HG03064 (cell line): ENCODE results near the gene TIRAP.

Experiments used
- ATAC-seq: cut with Tn5 transposase; IDR thresholded peaks from one replicate; pipeline ENCODE4 v1.9.1; 2021; ENCODE audit warnings: low read depth; ENCODE audit not compliant: unreplicated experiment

TIRAP gene

GRCh38 chr11:126339073-126339862 is 56.4 kb downstream of the TIRAP start:
- no peak for ATAC-seq

GRCh38 chr11:126339863-126340434 is 57.1 kb downstream of the TIRAP start:
- ATAC-seq: no peak

- ATAC-seq: no peak
These were observed 58.2 kb downstream of the TIRAP start for GRCh38 chr11:126340960-126341606.

- ATAC-seq: no peak
These were observed 58.9 kb downstream of the TIRAP start for GRCh38 chr11:126341760-126342161.

- ATAC-seq: no peak
These were observed 60.2 kb downstream of the TIRAP start for GRCh38 chr11:126343051-126343450.
